ENCODE measurements around the gene PRKCH. TPM values are rescaled to one million over a fixed set of nuclear protein-coding genes. Genes with fewer than 3 reads are reported as not detected.

PRKCH gene
- total and polyA plus RNA-seq, 9 of the 15 experiments (the other 6 are each of a cell fraction or from before 2014, with no cell fraction given) = 0.61 to 4.4 (median 4.0) TPM

- intact Hi-C loops (cut with micrococcal nuclease) (no loop called here), in situ Hi-C loops (cut with MboI) (no loop called here)
- H3K36me3 ChIP-seq (ENCODE audit: control insufficient read depth, insufficient read depth, low read length) = no peaks in the 10 kb centered on the region
- H4K20me1 ChIP-seq (replicated peaks; ENCODE audit: control insufficient read depth, insufficient read depth, low read length) = no peaks in the 10 kb centered on the region
- ChIA-PET CTCF (ENCODE audit: low intra/inter-chr PET ratio) (no interaction called here), POLR2A (no interaction called here)
- no peak overlapping the region for H3K9ac ChIP-seq (ENCODE audit: insufficient read depth in 1 of 2, low read depth in 2 of 2, low read length in 2 of 2)
- DNase-seq (ENCODE audit: extremely low read depth in 1 of 4, low spot score in 3 of 4) (no peak), FAIRE-seq (no peak), ATAC-seq (no peak)
- no peaks in the 10 kb centered on the region; a peak in 1 of 5 replicates for H3K4me1 ChIP-seq (replicated peaks in 1 of 2; ENCODE audit: control insufficient read depth in 2 of 2, insufficient read depth in 2 of 2, low read length in 2 of 2)
- no peaks in the 10 kb centered on the region for H3K27me3 ChIP-seq (ENCODE audit: control insufficient read depth in 2 of 2, insufficient read depth in 2 of 2, low read length in 2 of 2)
- 22% methylated on average over 4 of the region's 4 CpGs for WGBS (ENCODE audit: insufficient coverage, low coverage, missing lambda C conversion rate)
- peak overlapping the region; percentile 44; the same call in 1 of the 2 replicates for H3K4me2 ChIP-seq (ENCODE audit: insufficient read depth, low read length)
- no peaks in the 10 kb centered on the region for H3K9me1 ChIP-seq (ENCODE audit: control insufficient read depth, insufficient read depth, low read length)
- H3K9me3 ChIP-seq (replicated peaks; ENCODE audit: control insufficient read depth, insufficient read depth, low read depth, low read length) = no peaks in the 10 kb centered on the region
- no peaks in the 10 kb centered on the region for H3K79me2 ChIP-seq (ENCODE audit: control insufficient read depth, insufficient read depth, low read length)
- TF ChIP-seq CBFA2T3 (IDR thresholded peaks at IDR 0.05) (peak; percentile 25; the same call in 1 of the 2 replicates), CHCHD3 (CRISPR knock-in tag; IDR thresholded peaks at IDR 0.05) (no peak), SUPT5H (IDR thresholded peaks at IDR 0.05) (no peak)
- H3K4me3 ChIP-seq = no peak overlapping the region
- no TSS peak for BruUV-seq (replicated peaks)
- no peak overlapping the region for H3K27ac ChIP-seq (ENCODE audit: extremely low read depth, low read depth, low read length)
- H2AFZ ChIP-seq (ENCODE audit: low read depth, low read length) = no peak overlapping the region
Measured at GRCh38 chr14:61439779-61440418, 118.5 kb downstream of the PRKCH start.

DNA sequence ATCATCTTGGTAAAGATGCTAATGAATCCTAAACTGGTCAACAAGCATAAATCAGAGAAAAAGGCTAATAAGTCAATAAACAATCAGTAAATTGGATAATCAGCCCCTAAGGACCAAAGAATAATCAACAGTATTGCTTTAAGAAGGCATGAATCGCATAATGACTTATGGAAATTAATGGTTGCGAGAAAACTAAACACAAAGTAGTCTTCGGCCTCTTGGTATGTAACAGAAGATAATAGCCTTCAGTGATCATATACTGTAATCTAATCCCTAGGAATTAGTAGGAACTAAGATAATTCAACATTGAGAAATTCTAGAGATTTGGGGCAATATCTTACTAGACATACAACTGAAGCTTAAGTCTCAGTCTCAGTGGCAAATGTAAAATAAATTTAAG, 122.1 kb downstream of the PRKCH start:
- Histone ChIP-seq H3K79me2 (ENCODE audit: control insufficient read depth, insufficient read depth, low read length) (no peaks in the 10 kb centered on the region), H3K27ac (ENCODE audit: extremely low read depth, low read depth, low read length) (no peak overlapping the region), H3K27me3 (ENCODE audit: control insufficient read depth in 2 of 2, insufficient read depth in 2 of 2, low read length in 2 of 2) (no peaks in the 10 kb centered on the region), H2AFZ (ENCODE audit: low read depth, low read length) (no peak overlapping the region), H3K4me3 (no peak overlapping the region), H3K9me3 (replicated peaks; ENCODE audit: control insufficient read depth, insufficient read depth, low read depth, low read length) (no peaks in the 10 kb centered on the region), H3K36me3 (ENCODE audit: control insufficient read depth, insufficient read depth, low read length) (no peaks in the 10 kb centered on the region), H3K4me1 (replicated peaks in 1 of 2; ENCODE audit: control insufficient read depth in 2 of 2, insufficient read depth in 2 of 2, low read length in 2 of 2) (no peaks in the 10 kb centered on the region), H3K4me2 (ENCODE audit: insufficient read depth, low read length) (no peak overlapping the region), H3K9me1 (ENCODE audit: control insufficient read depth, insufficient read depth, low read length) (no peaks in the 10 kb centered on the region), H3K9ac (ENCODE audit: insufficient read depth in 1 of 2, low read depth in 2 of 2, low read length in 2 of 2) (no peak overlapping the region), H4K20me1 (replicated peaks; ENCODE audit: control insufficient read depth, insufficient read depth, low read length) (no peaks in the 10 kb centered on the region)
- ATAC-seq (no peak), DNase-seq (ENCODE audit: extremely low read depth in 1 of 4, low spot score in 3 of 4) (no peak), FAIRE-seq (no peak)
- POLR2A ChIA-PET = no interaction called here
- no TSS peak for BruUV-seq (replicated peaks)
- intact Hi-C loops (cut with micrococcal nuclease) (no loop called here), in situ Hi-C loops (cut with MboI) (no loop called here)
- TF ChIP-seq, protein P1, sequence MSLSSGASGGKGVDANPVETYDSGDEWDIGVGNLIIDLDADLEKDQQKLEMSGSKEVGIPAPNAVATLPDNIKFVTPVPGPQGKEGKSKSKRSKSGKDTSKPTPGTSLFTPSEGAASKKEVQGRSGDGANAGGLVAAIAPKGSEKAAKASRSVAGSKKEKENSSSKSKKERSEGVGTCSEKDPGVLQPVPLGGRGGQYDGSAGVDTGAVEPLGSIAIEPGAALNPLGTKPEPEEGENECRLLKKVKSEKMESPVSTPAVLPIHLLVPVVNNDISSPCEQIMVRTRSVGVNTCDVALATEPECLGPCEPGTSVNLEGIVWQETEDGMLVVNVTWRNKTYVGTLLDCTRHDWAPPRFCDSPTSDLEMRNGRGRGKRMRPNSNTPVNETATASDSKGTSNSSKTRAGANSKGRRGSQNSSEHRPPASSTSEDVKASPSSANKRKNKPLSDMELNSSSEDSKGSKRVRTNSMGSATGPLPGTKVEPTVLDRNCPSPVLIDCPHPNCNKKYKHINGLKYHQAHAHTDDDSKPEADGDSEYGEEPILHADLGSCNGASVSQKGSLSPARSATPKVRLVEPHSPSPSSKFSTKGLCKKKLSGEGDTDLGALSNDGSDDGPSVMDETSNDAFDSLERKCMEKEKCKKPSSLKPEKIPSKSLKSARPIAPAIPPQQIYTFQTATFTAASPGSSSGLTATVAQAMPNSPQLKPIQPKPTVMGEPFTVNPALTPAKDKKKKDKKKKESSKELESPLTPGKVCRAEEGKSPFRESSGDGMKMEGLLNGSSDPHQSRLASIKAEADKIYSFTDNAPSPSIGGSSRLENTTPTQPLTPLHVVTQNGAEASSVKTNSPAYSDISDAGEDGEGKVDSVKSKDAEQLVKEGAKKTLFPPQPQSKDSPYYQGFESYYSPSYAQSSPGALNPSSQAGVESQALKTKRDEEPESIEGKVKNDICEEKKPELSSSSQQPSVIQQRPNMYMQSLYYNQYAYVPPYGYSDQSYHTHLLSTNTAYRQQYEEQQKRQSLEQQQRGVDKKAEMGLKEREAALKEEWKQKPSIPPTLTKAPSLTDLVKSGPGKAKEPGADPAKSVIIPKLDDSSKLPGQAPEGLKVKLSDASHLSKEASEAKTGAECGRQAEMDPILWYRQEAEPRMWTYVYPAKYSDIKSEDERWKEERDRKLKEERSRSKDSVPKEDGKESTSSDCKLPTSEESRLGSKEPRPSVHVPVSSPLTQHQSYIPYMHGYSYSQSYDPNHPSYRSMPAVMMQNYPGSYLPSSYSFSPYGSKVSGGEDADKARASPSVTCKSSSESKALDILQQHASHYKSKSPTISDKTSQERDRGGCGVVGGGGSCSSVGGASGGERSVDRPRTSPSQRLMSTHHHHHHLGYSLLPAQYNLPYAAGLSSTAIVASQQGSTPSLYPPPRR (CRISPR knock-in tag; IDR thresholded peaks at IDR 0.05; ENCODE audit: borderline replicate concordance) = no peak
- CTCF ChIA-PET (ENCODE audit: low intra/inter-chr PET ratio) = no interaction called here
- 61% methylated on average over 3 of the region's 3 CpGs for WGBS (ENCODE audit: insufficient coverage, low coverage, missing lambda C conversion rate)
